SK-N-SH treated with all-trans-retinoic acid at 6 μM for 48 hours (cell line): ENCODE data around the gene LIMCH1.
"Not testable (repeated sequence)": the region's sequence is repeated elsewhere in the genome, so short reads cannot be mapped to it uniquely, and the experiment has no call there.

Experiments
- ATAC-seq: fragments of 200-7000 bp; cut with Tn5 transposase; 3 replicates; pipeline ENCODE4 v1.9.1; 2020; ENCODE audit warnings: mild to moderate bottlenecking, moderate library complexity
- ARNTL ChIP-seq: fragments of 450-650 bp; formaldehyde crosslinking; IDR thresholded peaks from 2 replicates; pipeline ENCODE4 v1.5.0; 2020; ENCODE audit warnings: low read depth, mild to moderate bottlenecking, moderate library complexity, borderline replicate concordance
- BACH2 ChIP-seq: fragments of 250-450 bp; sonication (Bioruptor Pico); IDR thresholded peaks from 2 replicates; pipeline ENCODE4 v1.9.0; 2021; ENCODE audit warnings: mild to moderate bottlenecking, borderline replicate concordance
- CSRNP3 ChIP-seq: fragments of 250-450 bp; sonication (Bioruptor Pico); IDR thresholded peaks from 2 replicates; pipeline ENCODE4 v1.5.1; 2021; ENCODE audit warnings: mild to moderate bottlenecking, moderate library complexity
- ESRRG ChIP-seq: fragments of 250-450 bp; sonication (Bioruptor Pico); IDR thresholded peaks from 2 replicates; pipeline ENCODE4 v1.6.1; 2021; ENCODE audit warnings: mild to moderate bottlenecking
- ISL1 ChIP-seq: fragments of 250-450 bp; sonication (Bioruptor Pico); IDR thresholded peaks from 2 replicates; pipeline ENCODE4 v2.1.2; 2022; ENCODE audit warnings: mild to moderate bottlenecking, moderate library complexity
- OSR1 ChIP-seq: fragments of 250-450 bp; sonication (Bioruptor Pico); IDR thresholded peaks from 2 replicates; pipeline ENCODE4 v1.8.0; 2022; ENCODE audit warnings: moderate library complexity, mild to moderate bottlenecking, inconsistent platforms
- PPARA ChIP-seq: fragments of 250-450 bp; sonication (Bioruptor Pico); IDR thresholded peaks from 2 replicates; pipeline ENCODE4 v1.5.0; 2020; ENCODE audit warnings: mild to moderate bottlenecking, borderline replicate concordance
- RARB ChIP-seq: fragments of 250-450 bp; sonication (Bioruptor Pico); IDR thresholded peaks from 2 replicates; pipeline ENCODE4 v1.8.0; 2021; ENCODE audit warnings: mild to moderate bottlenecking, moderate library complexity
- SNAI2 ChIP-seq: fragments of 250-450 bp; sonication (Bioruptor Pico); IDR thresholded peaks from 2 replicates; pipeline ENCODE4 v1.5.0; 2020; ENCODE audit warnings: mild to moderate bottlenecking, moderate library complexity
- TCF4 ChIP-seq: fragments of 250-450 bp; sonication (Bioruptor Pico); IDR thresholded peaks from 2 replicates; pipeline ENCODE4 v1.8.0; 2021; ENCODE audit warnings: mild to moderate bottlenecking, moderate library complexity, borderline replicate concordance
- TOX ChIP-seq: fragments of 250-450 bp; sonication (Bioruptor Pico); IDR thresholded peaks from 2 replicates; pipeline ENCODE4 v1.8.0; 2021; ENCODE audit warnings: mild to moderate bottlenecking, moderate library complexity, borderline replicate concordance
- TSHZ2 ChIP-seq: fragments of 250-450 bp; sonication (Bioruptor Pico); IDR thresholded peaks from 2 replicates; pipeline ENCODE4 v1.5.0; 2020; ENCODE audit warnings: mild to moderate bottlenecking, moderate library complexity
- ZC3H10 ChIP-seq: fragments of 250-450 bp; sonication (Bioruptor Pico); IDR thresholded peaks from 2 replicates; pipeline ENCODE4 v1.5.1; 2021; ENCODE audit warnings: mild to moderate bottlenecking, moderate library complexity
- ZFP3 ChIP-seq: fragments of 250-450 bp; sonication (Bioruptor Pico); IDR thresholded peaks from 2 replicates; pipeline ENCODE4 v1.5.0; 2020; ENCODE audit warnings: mild to moderate bottlenecking, moderate library complexity
- ZNF565 ChIP-seq: fragments of 450-650 bp; formaldehyde crosslinking; conservative IDR thresholded peaks from 2 replicates; pipeline ENCODE4 v1.5.0; 2020; ENCODE audit warnings: low read depth, mild to moderate bottlenecking, moderate library complexity
- ZNF70 ChIP-seq: fragments of 450-650 bp; formaldehyde crosslinking; IDR thresholded peaks from 2 replicates; pipeline ENCODE4 v1.5.0; 2020; ENCODE audit warnings: mild to moderate bottlenecking, moderate library complexity
- ZNF8 ChIP-seq: fragments of 450-650 bp; formaldehyde crosslinking; IDR thresholded peaks from 2 replicates; pipeline ENCODE4 v1.5.0; 2020; ENCODE audit warnings: mild to moderate bottlenecking, moderate library complexity
- TF ChIP-seq, protein P1 (sequence below): fragments of 250-450 bp; sonication (Bioruptor Pico); IDR thresholded peaks from 2 replicates; pipeline ENCODE4 v1.8.0; 2020; ENCODE audit warnings: mild to moderate bottlenecking, moderate library complexity, borderline replicate concordance
- TF ChIP-seq, protein P2 (sequence below): fragments of 250-450 bp; sonication (Bioruptor Pico); IDR thresholded peaks from 2 replicates; pipeline ENCODE4 v1.8.0; 2021; ENCODE audit warnings: low read depth, mild to moderate bottlenecking, moderate library complexity, borderline replicate concordance

Gene LIMCH1

DNA sequence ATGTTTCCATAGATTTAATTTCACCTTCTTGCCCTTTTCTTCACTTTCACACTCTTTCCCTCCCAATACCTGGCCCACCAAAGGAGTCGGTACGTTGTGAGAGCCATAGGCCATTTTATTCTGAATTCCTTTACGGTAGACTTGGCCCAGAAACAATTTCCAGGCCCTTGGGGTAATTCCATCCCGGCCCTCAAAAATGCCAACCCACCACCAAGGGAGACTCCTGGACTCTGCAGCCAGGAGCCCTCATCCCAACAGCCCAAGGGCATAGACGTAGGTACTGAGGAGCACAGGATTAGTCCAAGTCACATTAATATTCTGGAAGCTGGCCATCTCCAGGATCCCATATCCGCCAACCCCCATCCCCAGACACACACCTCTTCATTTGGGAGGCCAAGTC lies 102.9 kb downstream of the LIMCH1 start (continued):
- TF ChIP-seq CSRNP3 (CRISPR knock-in tag), result no peak

- ATAC-seq, result not testable (repeated sequence)
These were observed 104.8 kb downstream of the LIMCH1 start for GRCh38 chr4:41642746-41643145.

- TF ChIP-seq RARB (no peak), ESRRG (CRISPR knock-in tag) (no peak), PPARA (CRISPR knock-in tag) (no peak), ZNF565 (CRISPR knock-in tag) (no peak), BACH2 (no peak), ZNF70 (CRISPR knock-in tag) (no peak), SNAI2 (no peak), CSRNP3 (CRISPR knock-in tag) (no peak), ISL1 (CRISPR knock-in tag) (no peak), TOX (CRISPR knock-in tag) (no peak), TCF4 (CRISPR knock-in tag) (no peak), ARNTL (CRISPR knock-in tag) (no peak), TSHZ2 (no peak), OSR1 (CRISPR knock-in tag) (no peak), ZNF8 (CRISPR knock-in tag) (no peak), ZC3H10 (CRISPR knock-in tag) (no peak)
- TF ChIP-seq, protein P1, sequence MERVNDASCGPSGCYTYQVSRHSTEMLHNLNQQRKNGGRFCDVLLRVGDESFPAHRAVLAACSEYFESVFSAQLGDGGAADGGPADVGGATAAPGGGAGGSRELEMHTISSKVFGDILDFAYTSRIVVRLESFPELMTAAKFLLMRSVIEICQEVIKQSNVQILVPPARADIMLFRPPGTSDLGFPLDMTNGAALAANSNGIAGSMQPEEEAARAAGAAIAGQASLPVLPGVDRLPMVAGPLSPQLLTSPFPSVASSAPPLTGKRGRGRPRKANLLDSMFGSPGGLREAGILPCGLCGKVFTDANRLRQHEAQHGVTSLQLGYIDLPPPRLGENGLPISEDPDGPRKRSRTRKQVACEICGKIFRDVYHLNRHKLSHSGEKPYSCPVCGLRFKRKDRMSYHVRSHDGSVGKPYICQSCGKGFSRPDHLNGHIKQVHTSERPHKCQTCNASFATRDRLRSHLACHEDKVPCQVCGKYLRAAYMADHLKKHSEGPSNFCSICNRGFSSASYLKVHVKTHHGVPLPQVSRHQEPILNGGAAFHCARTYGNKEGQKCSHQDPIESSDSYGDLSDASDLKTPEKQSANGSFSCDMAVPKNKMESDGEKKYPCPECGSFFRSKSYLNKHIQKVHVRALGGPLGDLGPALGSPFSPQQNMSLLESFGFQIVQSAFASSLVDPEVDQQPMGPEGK, result no peak
- TF ChIP-seq, protein P2, sequence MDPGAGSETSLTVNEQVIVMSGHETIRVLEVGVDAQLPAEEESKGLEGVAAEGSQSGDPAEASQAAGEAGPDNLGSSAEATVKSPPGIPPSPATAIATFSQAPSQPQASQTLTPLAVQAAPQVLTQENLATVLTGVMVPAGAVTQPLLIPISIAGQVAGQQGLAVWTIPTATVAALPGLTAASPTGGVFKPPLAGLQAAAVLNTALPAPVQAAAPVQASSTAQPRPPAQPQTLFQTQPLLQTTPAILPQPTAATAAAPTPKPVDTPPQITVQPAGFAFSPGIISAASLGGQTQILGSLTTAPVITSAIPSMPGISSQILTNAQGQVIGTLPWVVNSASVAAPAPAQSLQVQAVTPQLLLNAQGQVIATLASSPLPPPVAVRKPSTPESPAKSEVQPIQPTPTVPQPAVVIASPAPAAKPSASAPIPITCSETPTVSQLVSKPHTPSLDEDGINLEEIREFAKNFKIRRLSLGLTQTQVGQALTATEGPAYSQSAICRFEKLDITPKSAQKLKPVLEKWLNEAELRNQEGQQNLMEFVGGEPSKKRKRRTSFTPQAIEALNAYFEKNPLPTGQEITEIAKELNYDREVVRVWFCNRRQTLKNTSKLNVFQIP (CRISPR knock-in tag), result no peak
- no peak for ATAC-seq
These were observed 105.4 kb downstream of the LIMCH1 start for GRCh38 chr4:41643331-41643730.

DNA sequence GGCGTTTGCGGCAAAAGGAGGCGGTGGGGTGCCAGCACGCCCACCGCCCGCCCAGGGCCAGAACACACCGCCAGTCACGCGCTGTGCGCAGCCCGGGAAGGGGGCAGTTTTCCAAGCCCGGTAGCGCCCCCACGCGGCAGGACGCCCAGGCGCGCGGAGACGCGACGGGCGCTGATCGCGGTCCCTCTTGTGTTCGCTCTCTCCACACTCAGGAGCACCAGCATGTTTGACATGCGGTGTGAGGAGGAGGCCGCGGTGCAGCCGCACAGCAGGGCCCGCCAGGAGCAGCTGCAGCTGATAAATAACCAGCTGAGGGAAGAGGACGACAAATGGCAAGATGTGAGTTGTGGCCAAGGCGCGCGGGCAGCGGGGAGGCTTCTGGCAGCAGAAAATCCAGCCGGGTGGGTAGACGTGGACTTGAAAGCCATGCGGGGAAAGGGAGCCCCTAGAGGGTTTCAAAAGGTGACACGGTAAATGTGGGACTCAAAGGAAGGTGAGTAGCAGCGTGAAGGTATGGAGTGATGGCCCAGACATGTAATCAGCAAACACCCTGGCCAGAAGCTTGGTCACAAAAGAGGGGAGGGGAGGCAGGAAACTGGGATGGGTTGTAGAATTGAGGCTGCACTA lies 106.4 kb downstream of the LIMCH1 start:
- TF ChIP-seq, protein P2 (CRISPR knock-in tag), result no peak
- TF ChIP-seq RARB (no peak), ESRRG (CRISPR knock-in tag) (no peak), TCF4 (CRISPR knock-in tag) (no peak), ZFP3 (CRISPR knock-in tag) (no peak)
- peak; percentile 57; the same call in 2 of the 3 replicates for ATAC-seq
